ENCODE results near the gene WDPCP.
"Not testable (repeated sequence)": the region's sequence is repeated elsewhere in the genome, so short reads cannot be mapped to it uniquely, and the experiment has no call there.

WDPCP gene

DNA sequence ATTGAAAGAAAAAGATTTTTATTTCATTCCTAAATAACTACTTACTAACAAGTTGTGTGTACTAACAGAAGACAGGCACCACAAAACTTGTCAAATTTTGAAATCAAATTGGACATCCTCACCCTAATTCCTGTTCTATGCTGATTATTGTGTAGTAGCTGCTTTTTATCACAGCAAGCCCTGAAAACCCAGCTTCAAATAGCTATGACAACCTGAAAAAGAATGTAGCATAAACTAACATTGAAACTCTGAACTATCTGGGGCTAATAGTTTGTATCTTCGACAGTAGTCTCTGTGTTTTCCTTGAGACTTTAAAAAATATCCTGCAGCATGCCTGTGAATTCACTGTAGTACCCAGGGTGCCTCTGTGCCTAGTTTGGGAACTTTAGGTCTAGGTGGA is 122.6 kb downstream of the WDPCP start:
- no peak for DNase-seq (ENCODE audit: low read depth in 1 of 2, low spot score in 1 of 2)

DNA sequence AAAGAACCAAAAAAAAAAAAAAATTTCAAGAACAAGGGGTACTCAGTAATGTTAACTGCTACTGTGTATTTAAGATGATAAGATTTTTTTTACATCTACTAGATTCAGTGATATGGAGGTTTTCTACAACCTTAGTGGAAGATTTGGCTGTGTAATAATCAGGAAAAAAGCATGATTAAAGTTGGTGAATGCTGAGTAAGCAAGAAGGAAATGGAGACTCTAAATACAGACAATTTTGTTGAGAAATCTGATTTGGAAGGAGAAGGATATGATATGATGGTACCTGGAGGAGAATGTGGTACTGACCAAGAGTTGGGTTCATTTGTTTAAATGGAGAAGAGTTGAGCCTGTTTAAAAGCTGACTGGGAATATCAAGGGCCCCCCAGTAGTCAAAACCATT is 125.1 kb downstream of the WDPCP start:
- DNase-seq (ENCODE audit: low read depth in 1 of 2, low spot score in 1 of 2), result no peak

DNA sequence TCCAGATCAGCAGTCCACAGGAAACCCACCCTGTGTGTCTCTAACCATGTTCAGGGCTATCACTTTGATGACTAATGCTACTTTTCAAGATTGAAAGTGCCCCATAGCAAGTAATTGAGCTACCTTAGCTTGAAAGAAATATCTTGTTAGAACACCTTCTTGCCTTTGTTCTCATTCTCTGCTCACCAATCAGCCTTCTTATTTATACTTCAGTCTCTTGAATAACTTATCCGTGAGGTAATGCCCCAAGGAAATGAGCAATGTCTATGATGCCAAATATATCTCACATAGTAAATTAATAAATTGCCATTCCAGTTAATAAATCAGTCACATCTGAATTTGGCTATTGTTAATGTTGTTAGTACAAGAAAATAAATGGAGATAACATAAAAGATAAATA is 141.6 kb downstream of the WDPCP start:
- no peak for DNase-seq (ENCODE audit: low read depth in 1 of 2, low spot score in 1 of 2)

DNA sequence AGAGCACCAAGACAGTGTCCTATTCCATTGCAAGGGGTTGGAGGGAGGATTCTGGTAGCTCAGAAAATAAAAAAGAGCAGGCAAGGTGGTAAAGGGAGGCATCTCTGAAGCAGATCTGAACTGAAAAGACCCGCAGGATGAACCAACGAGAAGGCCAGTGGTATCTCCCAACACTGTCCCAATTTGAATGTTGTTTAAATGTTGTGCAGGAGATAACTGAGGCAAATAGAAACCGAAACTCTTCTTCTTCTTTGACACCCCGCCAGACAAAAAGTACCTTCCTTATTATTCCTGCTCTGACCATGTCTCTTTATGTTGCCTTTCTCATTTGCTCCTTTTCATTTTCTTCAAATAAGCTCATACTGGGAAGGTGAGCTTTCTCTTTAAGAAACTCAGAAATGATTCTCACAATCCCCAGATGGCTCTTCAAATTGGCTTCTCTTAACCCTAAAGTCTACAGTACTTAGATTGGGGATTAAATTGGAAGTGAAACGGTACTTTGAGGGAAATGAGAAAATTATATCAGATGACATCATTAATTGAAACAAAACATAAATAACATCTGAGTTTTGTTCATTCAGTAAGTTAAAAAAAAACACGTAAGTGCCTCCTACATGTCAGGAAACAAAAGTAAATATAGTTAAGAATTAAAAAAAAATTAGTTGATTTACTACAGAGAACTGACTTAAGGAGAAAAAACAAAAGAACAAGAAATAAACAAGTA is 143.6 kb downstream of the WDPCP start:
- no peak for DNase-seq (ENCODE audit: low read depth in 1 of 2, low spot score in 1 of 2)

DNA sequence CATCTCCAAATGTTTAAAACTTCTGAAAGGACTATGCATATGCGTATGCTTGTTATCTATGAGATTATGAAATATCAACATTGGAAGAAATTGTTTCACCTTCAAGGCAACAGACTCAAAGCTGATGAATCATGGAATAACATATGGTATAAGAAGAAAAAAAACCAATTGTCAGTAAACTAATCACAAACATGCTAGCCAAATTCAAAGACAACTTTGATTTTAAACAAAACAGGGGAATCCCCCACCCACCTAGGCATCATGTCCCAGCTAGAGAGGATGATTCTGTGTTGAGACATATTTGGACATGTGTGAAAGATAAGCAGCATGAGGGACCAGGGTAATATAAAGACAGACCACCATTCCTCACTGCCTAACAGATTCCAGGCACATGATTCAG is 147.7 kb downstream of the WDPCP start:
- no peak for DNase-seq (ENCODE audit: low read depth in 1 of 2, low spot score in 1 of 2)

DNA sequence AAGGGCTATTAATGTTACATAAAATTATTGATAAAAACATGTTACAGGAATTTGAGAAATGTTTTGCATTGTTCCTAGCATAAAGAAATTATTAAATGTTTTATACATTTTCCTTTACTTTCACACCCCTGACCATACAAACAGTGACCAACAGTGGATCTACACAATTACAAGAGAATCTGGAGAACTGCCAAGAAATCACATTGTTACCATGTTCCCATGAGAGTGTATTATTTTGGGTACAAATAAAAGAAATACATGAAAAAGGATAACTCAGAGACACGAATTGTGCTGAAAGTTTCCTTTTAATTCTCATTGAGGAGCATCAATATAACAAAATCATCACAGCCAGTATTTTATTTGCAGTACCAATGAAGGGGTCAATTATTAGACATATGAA is 150.1 kb downstream of the WDPCP start:
- no peak for DNase-seq (ENCODE audit: low read depth in 1 of 2, low spot score in 1 of 2)

DNA sequence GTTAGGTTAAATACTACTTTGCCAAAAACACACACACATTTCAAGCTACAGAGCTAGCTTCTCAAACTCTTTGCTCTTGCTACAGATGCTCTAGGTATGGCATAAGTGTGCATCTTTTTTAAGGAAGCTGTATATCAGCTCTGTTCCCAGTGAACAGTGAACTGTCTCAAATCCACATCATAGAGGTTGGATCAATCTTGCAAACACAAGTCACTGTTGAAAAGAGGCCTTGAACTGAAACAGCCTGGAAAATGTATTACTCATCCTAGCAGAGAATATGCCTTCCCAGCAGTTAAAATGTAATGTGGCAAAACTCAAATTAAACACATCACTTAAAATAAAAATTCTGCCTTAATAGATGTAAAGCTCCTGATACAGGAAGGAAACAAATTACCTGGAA is 151.8 kb downstream of the WDPCP start:
- no peak for DNase-seq (ENCODE audit: low read depth in 1 of 2, low spot score in 1 of 2)

DNA sequence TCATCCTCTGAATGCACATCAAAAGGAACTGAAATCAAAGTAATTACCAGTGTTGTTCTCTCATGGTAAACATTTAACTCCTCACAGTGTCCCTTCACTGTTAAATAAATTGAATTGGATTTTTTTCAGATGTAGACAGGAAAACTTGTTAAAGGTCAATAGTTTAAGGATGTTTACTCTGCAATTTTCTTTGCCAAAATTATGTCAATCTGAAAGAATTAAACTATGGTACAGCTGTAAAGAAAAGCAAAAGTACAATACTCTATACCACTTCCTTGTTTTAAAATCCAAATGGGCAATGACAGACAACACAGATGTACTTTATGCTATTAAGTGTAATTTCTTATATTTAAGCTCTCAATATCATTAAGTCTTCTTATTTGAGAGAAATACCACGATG is 153.2 kb downstream of the WDPCP start:
- DNase-seq (ENCODE audit: low read depth in 1 of 2, low spot score in 1 of 2), result no peak

DNA sequence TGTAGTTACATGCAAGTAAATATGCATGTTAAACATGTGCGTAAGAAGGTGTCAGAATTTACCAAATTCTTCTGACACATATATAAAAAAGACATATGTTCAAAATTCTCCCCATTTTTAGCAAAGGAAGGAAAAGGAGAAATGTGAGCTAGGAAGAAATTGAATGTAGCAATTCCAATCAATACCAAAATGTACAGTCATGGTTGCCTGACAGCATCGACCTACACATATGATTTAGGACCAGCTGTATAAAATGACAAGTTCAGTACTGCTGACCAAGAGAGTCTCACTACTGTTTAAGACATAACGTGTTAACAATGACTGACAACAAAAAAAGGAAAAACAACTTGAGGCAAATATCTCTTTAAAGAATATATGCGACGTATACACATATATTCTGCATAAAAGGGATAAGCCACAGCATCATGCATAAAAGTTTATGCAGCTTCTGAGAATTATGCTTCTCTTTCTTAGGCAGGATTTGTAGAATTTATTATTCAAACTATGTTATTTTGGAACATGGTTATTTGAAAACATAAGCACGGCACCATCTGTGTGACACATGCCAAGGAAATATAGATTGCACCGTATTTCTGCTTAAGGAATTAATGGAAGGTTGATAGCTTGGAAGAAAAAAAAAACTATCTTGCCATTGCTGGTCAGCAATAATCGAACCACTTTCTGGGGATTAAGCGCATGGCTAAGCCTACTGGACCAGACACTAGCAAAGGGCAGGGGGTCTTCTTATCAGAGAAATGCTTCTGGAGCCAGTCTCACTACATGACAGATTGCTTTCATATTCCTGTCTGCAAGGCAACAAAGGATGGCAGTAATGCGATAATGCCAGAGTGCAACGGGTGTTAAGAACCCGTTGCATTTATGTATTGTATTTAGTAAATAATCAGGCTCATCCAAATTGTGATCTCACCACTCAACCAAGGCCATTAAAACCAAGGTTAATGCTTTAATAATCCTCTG is 154.0 kb downstream of the WDPCP start:
- no peak for DNase-seq (ENCODE audit: low read depth in 1 of 2, low spot score in 1 of 2)

DNA sequence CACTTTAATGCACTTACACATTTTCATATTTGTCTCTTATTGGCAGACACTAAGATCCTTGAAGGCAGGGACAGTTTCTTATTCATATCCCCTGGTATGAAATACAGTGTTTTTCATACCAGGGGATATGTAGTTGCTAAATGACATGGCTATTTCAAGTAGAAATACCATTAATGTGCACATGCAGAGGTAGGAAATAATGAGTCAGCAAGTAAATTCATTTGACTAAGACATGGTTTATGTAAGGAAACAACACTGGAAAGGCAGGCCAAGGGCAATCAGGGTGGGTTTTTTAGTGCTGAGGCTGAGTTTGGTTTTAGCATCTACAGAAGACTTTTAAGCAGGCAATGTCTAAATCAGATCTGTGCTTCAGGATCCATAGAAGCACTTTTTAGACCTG is 155.9 kb downstream of the WDPCP start:
- no peak for DNase-seq (ENCODE audit: low read depth in 1 of 2, low spot score in 1 of 2)

DNA sequence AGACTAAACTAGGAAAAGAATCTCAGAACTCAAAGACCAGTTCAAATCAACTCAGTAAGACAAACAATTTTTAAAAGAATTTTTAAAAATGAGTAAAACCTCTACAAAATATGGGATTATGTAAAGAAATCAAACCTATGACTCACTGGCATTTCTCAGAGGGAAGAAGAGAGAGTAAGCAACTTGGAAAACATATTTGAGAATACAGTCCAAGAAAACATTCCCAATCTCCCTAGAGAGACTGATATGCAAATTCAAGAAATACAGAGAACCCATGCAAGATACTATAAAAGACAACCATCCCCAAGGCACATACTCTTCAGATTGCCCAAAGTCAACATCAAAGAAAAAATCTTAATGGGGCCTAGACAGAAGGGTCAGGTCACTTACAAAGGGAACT is 162.7 kb downstream of the WDPCP start:
- DNase-seq (ENCODE audit: low read depth in 1 of 2, low spot score in 1 of 2), result no peak

DNA sequence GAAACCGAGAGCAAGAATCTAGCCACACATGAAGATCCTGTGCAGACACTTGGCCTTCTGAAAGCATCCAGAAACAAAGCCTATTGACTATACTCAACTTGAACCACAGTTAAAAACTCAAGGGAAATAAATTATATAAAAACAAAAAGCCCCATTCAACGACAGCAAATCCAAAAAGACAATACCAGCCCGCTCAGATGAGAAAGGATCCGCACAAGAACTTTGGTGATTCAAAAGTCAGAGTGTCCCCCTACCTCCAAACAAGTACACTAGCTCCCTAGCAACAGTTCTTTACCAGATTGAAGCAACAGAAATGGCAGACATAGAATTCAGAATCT is 163.2 kb downstream of the WDPCP start:
- DNase-seq (ENCODE audit: low read depth in 1 of 2, low spot score in 1 of 2), result no peak

DNA sequence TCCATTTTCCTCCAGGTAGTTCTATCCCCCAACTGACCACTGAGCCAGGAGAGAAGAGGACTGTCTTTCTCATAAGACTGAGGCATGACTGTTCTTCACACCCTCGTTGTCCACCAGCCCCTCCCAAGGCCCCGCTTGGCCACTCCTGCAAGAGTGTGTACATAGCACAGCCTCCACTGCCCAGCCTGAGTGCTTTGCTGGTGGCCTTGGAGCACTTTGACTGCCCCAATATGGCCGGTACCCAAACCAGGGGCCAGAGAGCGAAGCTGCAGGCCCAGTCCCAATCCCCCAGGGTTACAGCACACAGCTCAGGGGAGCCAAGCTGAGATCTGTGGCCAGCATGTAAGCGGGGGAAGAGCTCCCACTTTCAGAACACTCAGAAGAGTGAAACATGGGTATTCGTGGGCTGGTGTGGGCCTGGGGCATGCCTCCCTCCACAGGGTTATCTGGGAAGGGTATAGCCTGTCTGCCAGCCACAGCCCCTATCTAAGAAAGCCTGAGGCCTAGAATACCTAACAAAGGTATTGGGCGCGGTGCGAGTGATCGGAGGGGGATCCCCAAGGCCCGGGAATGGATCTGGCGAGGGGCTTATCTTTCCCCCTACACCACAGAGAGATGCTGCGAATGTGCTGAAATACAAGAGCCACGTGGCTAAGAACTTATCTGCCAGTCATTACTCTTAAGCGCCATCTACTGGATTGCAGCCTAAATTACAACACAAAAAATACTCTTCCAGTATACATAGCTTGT is 163.8 kb downstream of the WDPCP start:
- DNase-seq (ENCODE audit: low read depth in 1 of 2, low spot score in 1 of 2), result no peak

DNA sequence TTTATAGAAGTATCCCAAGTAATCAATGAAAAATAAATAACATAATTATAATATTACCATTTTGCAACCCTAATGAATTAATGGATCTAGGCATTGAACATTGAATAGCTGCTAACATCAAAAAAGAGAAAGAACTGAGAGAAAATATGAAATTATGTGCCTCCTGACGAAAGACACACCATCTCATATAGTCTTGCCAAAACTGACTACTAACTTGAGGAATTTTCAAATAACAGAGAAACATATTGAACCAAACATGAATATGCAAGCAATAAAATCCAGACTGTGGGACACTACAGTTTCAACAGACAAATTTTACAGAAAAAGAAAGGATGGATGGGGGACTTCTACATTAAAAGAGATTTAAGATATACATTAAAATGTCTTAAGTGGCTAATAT is 165.7 kb downstream of the WDPCP start:
- DNase-seq (ENCODE audit: low read depth in 1 of 2, low spot score in 1 of 2), result no peak

DNA sequence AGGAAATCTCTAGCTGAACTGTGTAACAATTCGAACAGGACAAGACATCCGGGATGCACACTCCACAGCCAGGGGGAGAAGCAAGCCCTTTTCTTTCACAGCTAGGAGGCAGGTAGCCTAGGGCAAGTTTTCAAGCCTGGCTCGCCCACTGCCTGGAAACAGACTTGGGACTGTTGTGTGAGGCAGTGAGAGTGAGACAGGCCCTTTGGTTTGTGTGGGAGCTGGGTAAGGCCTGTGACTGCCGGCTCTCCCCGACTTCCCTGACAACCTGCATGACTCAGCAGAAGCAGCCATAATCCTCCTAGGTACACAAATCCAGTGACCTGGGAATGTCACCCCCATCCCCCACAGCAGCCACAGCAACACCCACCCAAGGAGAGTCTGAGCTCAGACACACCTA is 179.7 kb downstream of the WDPCP start:
- no peak for DNase-seq (ENCODE audit: low read depth in 1 of 2, low spot score in 1 of 2)

DNA sequence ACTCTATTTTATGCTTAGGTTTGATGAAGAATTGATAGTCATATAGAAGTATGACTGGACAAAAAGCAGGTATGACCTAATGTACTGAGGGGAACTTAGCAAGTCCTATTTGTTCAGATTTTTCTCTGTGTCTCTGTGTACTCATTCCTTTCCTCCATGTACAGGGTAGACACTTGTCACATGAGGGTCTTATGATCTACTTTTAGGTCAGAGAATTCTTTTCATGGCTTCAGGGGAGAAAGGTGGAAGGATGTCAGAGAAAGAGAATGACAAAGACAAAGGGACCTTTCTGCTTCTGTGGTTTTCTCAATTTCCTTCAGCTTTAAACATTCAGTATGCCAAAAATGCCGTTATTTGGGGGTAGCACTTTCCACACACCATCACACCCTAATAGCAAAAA is 181.6 kb downstream of the WDPCP start:
- DNase-seq (ENCODE audit: low read depth in 1 of 2, low spot score in 1 of 2), result no peak

DNA sequence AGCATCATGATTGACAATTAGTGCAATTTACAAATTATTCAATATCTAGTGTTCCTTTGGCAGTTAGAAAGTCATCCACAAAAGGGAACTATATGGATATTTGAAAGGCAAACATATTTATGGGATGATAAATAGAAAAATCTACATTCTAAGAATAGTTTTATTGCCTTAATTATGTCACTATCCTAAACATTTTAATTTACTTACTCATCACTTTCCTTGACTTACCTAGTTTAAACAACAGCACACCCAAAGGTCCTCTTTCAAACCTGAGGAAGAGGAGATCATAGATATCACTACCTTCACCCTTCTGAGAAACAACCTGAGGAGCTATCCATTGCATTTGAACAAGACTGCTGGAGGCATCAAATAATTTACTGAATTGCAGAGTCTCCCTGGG is 184.5 kb downstream of the WDPCP start:
- DNase-seq (ENCODE audit: low read depth in 1 of 2, low spot score in 1 of 2), result no peak

DNA sequence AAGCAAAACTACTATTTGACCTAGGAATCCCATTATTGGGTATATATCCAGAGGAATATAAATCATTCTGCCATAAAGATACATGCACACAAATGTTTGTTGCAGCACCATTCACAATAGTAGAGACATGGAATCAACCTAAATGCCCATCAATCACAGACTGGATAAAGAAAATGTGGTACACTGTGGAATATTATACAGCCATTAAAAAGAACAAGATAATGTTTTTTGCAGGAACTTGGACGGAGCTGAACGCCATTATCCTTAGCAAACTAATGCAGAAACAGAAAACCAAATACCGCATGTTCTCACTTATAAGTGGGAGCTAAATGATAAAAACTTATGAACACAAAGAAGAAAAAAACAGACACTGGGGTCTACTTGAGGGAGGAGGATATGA is 185.4 kb downstream of the WDPCP start:
- DNase-seq (ENCODE audit: low read depth in 1 of 2, low spot score in 1 of 2), result not testable (repeated sequence)

DNA sequence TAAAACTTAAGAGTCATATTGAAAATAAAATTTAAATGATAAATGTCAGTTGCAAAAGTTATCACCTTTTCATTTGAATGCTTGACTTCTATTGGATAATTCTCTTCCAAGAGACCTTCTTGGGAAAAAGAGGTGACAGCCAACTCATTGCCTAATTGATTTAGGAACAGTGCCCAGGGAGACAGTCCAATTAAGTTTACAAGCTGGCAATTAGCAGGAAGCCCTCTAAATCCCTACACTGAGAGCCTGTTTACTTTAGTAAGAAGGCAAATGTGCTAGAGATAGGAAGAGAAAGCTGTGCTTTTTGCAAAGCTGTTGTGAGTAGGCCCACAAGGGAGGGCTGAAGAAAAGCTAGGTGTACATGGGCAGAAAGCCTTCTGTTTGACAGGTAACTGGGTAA is 189.1 kb downstream of the WDPCP start:
- DNase-seq (ENCODE audit: low read depth in 1 of 2, low spot score in 1 of 2), result no peak

DNA sequence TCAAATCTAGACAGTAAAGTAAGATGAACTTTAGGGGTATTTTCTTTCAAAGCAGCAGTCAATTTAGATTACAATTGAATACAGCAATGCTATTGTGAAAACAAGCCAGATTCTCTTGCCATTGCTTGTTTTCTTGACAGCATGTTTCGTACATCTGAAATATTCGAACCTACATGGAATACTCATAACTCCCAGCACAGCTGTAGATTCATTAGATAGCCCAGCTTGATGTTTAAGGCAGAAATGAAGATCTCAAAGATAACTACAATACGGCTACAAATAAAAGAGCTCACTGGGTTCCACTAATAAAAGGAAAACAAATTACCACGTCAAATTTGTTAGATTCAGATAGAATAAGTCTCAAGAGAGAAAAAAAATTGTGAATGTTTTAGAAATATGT is 208.8 kb downstream of the WDPCP start:
- no peak for DNase-seq (ENCODE audit: low read depth in 1 of 2, low spot score in 1 of 2)

DNA sequence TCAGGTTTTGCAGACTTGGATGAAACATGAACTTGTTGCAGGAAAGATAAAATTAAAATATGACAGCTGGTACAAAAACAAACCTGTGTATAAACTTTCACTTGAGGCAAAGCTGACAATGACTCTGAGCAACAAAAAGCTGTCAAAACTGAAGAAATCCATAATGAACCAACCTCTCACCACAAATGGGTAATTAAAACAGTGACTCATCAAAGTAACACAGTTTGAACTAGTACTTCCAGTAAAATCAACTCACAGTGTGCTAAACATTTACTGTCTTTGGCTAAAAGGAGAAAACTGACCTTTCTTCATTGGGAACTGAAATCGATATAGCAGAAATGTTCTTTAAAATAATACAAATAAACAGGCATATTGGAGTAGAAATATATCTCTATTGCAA is 209.7 kb downstream of the WDPCP start:
- no peak for DNase-seq (ENCODE audit: low read depth in 1 of 2, low spot score in 1 of 2)

DNA sequence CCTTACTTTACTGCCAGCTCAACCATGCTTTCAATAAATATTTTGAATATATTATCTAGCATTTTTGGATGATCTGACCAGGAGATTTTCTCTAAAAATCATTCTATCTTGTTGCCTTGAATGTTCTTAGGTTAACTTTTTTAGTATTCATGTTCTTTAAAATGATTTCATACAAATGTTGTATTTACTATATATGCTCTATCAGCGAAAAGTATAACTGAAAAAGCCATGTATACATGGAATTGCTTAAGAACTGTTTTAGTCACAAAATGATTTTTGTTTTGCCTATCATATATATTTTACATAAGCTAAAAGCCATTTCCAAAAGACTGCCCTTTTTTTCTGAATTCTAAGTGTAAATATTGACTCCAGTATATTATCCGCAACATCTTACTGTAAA is 213.9 kb downstream of the WDPCP start:
- DNase-seq (ENCODE audit: low read depth in 1 of 2, low spot score in 1 of 2), result no peak

Data from stimulated activated CD4-positive, alpha-beta T cell treated with anti-CD3 and anti-CD28 coated beads, Interleukin-15, amount 100 ng/mL, for 1 hour (primary cell).